HL-60 (cell line): Measurements from ENCODE around the gene MMP8.

Experiments
- DNase-seq, 2 experiments: peaks; one replicate each; pipeline ENCODE4 v3.0.0-alpha.2; 2010 to 2020; ENCODE audit warnings: low read depth in 1 of 2, low spot score in 1 of 2
- H3K27ac ChIP-seq: fragments of 250-450 bp; sonication (Bioruptor Pico); replicated peaks from 2 replicates; pipeline ENCODE4 v1.5.1; 2020; ENCODE audit warnings: mild to moderate bottlenecking, moderate library complexity
- H3K27me3 ChIP-seq: fragments of 250-450 bp; sonication (Bioruptor Pico); 2 replicates; pipeline ENCODE4 v1.5.1; 2021; ENCODE audit warnings: mild to moderate bottlenecking, moderate library complexity; ENCODE audit not compliant: insufficient read depth, poor library complexity, severe bottlenecking
- H3K4me3 ChIP-seq: replicated peaks from 2 replicates; pipeline ENCODE4 v1.5.1; 2011; ENCODE audit warnings: mild to moderate bottlenecking, control low read depth, low read length; ENCODE audit not compliant: insufficient read depth
- CTCF ChIP-seq: IDR thresholded peaks from one replicate; pipeline ENCODE4 v1.5.1; 2011; ENCODE audit warnings: low read length, control low read depth, inconsistent platforms; ENCODE audit not compliant: insufficient read depth
- GABPA ChIP-seq: IDR thresholded peaks from 2 replicates; pipeline ENCODE4 v1.6.1; 2012; ENCODE audit warnings: low read depth
- POLR2AphosphoS5 ChIP-seq: IDR thresholded peaks from 2 replicates; pipeline ENCODE4 v1.6.1; 2012; ENCODE audit warnings: low read depth
- REST ChIP-seq: IDR thresholded peaks from 2 replicates; pipeline ENCODE4 v1.6.1; 2012; ENCODE audit warnings: low read depth; ENCODE audit not compliant: insufficient replicate concordance
- SPI1 ChIP-seq: IDR thresholded peaks from 2 replicates; pipeline ENCODE4 v1.6.1; 2012; ENCODE audit warnings: low read depth, mild to moderate bottlenecking, borderline replicate concordance

MMP8 gene

GRCh38 chr11:102767800-102768199, 43.0 kb upstream of the MMP8 start:
- no peak for DNase-seq

GRCh38 chr11:102763440-102763839, 38.7 kb upstream of the MMP8 start:
- Histone ChIP-seq H3K27me3 (peaks cover 9% of the 10 kb centered on the region), H3K4me3 (no peak overlapping the region), H3K27ac (no peak overlapping the region)
- TF ChIP-seq CTCF (no peak), REST (no peak), GABPA (no peak)
- DNase-seq = no peak

More at GRCh38 chr11:102767800-102768199, 43.0 kb upstream of the MMP8 start:
- peaks cover 6% of the 10 kb centered on the region for H3K27me3 ChIP-seq
- no peak overlapping the region for H3K4me3 ChIP-seq
- TF ChIP-seq GABPA (no peak), SPI1 (no peak), REST (no peak), CTCF (no peak), POLR2AphosphoS5 (no peak)
- H3K27ac ChIP-seq = no peak overlapping the region

- TF ChIP-seq CTCF (no peak), REST (no peak), POLR2AphosphoS5 (no peak), GABPA (no peak), SPI1 (no peak)
- DNase-seq = no peak
- Histone ChIP-seq H3K27ac (no peak overlapping the region), H3K27me3 (peaks cover 9% of the 10 kb centered on the region), H3K4me3 (no peak overlapping the region)
These were observed 37.6 kb upstream of the MMP8 start for GRCh38 chr11:102762361-102762767.
